GM12801 (cell line): Measurements from ENCODE around the gene NFS1.

ENCODE experiments used
- TF ChIP-seq, protein P1 (sequence below): IDR thresholded peaks from one replicate; pipeline ENCODE4 v1.5.1; 2011; ENCODE audit warnings: control low read depth; ENCODE audit not compliant: insufficient read length; ENCODE audit errors: extremely low read depth

Gene NFS1

DNA sequence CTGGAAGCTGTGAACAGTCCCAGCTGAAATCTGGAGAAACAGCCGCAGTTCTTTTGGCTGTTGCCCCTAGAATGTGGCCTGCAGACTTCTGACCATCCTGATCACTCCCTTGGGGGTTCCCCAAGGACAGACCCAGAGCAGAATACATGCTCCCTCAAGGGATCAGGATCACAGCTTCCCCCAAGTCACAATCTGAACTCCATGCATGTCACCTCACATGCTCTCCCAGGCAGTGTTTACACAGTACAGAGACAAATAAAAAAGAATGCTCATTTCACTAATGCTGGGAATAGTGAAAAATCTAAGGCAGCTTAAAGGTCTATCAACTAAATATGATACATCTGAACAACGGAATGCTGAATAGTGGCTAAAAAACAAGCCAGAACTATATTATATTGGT is 63.1 kb downstream of the NFS1 start:
- TF ChIP-seq, protein P1, sequence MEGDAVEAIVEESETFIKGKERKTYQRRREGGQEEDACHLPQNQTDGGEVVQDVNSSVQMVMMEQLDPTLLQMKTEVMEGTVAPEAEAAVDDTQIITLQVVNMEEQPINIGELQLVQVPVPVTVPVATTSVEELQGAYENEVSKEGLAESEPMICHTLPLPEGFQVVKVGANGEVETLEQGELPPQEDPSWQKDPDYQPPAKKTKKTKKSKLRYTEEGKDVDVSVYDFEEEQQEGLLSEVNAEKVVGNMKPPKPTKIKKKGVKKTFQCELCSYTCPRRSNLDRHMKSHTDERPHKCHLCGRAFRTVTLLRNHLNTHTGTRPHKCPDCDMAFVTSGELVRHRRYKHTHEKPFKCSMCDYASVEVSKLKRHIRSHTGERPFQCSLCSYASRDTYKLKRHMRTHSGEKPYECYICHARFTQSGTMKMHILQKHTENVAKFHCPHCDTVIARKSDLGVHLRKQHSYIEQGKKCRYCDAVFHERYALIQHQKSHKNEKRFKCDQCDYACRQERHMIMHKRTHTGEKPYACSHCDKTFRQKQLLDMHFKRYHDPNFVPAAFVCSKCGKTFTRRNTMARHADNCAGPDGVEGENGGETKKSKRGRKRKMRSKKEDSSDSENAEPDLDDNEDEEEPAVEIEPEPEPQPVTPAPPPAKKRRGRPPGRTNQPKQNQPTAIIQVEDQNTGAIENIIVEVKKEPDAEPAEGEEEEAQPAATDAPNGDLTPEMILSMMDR: no peak

DNA sequence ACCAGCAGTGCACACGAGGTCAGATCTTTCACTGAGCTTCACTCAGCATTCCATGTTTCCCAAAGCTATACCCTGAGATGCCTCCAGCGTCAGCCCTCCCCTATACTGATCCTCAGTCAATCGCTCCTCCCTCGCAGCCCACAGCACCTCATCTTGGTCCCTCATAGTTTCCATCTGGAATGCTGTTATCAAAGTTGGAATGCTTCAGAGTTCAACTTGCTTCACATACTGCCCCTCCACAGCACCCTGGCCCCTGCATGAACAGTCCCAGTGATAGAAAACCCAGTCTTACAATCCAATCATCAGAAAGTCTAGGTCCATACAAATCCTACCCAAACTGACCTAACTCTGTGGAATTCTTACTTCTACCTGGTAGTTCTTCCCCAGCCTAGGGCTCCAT is 63.5 kb downstream of the NFS1 start:
- TF ChIP-seq, protein P1: no peak

DNA sequence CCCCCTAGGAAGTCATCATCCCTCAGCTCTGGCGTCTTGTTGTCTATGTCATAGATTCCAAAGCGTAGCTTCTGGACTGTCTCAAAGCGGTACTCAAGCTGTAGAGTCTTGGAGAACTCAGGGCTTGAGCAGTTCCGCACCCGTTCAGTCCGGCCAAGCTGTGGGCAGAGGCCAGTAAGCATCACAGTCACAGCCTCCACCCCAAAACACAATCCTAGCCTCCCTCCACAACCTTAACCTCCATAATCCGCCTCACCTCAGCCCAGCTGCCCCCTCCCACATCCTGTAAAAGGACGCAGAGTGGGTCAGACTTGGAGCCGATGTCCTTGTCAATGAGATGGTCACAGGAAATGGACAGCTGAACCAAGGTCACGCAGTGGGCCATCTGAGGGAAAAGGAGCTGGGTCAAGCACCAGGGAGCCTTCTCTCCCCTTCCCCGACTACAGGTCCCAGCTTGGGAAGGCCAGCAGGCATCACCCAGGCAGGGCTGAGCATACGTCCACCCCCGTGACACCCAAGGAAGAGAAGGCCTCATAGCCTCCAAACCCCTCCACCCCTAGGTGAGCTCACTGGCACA is 66.5 kb downstream of the NFS1 start:
- TF ChIP-seq, protein P1: no peak

DNA sequence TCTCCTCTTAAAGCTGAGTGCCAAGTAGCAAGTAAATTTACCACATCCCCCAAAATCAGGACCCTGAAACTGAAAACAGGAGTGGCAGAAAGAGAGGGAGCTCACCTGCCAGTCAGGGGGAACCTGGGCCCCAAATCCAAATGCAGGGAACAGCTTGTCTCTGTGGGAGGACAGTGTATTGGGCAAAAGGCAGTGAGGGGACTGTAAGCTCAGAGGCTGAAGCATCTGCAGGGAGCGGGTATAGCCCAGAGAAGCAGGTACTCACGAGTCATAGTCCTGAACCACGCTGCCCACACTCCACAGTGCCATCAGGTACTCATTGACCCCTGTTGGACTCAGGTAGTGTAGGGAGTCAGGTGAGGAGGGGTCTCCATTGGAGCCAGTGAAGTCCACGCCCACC is 68.5 kb downstream of the NFS1 start:
- TF ChIP-seq, protein P1: no peak

DNA sequence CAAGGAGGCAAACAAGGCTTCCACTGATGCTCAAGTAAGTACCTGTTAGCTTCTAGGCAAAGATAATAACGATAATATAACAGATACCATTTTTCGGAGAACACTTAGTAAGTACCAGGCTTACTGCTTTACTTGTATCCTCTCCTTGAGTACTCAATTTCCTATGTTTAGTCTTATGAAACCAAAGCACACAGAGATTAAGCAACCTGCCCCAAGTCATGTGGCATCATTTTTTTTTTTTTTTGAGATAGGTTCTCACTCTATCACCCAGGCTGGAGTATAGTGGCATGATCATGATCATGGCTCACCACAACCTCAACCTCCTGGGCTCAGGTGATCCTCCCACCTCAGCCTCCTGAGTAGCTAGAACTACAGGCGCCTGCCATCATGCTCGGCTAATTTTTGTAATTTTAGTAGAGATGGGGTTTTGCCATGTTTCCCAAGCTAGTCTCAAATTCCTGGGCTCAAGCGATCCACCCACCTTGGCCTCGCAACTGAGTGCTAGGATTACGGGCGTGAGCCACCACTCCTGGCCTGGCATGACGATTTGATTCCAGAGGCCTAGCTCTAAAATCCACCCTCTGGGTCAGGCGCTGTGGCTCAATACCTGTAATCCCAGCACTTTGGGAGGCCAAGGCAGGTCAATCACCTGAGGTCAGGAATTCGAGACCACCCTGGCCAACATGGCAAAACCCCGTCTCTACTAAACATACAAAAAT is 69.6 kb downstream of the NFS1 start:
- TF ChIP-seq, protein P1: no peak

DNA sequence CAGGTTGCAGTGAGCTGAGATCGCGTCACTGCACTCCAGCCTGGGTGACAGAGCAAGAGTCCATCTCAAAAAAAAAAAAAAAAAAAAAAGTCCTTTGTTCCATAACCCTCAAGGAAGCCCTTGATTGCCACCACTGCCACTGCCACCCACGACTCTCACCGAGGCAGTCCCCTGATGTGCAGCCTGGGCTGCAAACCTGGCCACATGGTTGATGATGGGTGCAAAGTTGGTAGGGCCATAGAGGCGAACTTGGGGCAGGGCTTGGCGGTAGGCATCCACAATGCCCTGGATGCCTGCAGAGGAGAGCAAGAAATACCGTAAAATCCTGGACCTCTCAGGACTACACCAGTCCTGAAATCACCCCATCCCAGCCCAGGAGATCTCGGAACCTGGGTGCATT is 72.0 kb downstream of the NFS1 start:
- TF ChIP-seq, protein P1: no peak

DNA sequence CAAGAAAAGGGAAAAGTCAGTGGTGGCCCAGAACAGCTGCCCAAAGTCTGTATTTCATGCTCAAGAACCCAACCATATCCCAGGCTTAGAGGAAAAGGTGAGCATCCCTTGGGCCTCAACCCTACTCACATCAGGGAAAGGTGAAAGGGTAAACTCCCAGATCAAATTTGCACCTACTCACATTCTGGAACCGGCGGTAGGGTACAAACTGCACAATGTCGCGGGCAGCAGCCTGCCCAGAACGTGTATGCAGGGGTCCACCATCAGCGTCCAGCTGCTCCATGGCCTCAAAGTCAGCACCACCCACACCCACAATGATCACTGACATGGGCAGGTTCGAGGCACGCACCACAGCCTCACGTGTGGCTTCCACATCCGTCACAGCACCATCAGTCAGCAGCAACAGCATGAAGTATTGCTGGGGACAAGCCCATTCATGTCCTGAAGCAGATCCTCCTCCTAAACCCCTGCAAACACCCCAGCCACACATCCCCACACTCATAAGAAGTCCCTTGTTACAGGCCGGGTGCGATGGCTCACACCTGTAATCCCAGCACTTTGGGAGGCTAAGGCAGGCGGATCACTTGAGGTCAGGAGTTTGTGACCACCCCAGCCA is 72.7 kb downstream of the NFS1 start:
- TF ChIP-seq, protein P1: no peak
